Keratinocyte (primary cell): ENCODE results near the gene ATP2B1.

Experiments used
- CTCF ChIP-seq, 3 experiments: IDR thresholded peaks in 1 of 3; conservative IDR thresholded peaks in 1 of 3; optimal IDR thresholded peaks in 1 of 3; 2 replicates in 2 of 3; 3 replicates in 1 of 3; pipeline versions ENCODE3 to v1.5.1; 2011; ENCODE audit warnings: low read length in 3 of 3, mild to moderate bottlenecking in 3 of 3, moderate library complexity in 2 of 3, control low read depth in 1 of 3, inconsistent platforms in 1 of 3; ENCODE audit not compliant: insufficient read depth in 2 of 3; ENCODE audit errors: extremely low read depth in 1 of 3
- EZH2 ChIP-seq: IDR thresholded peaks from one replicate; pipeline ENCODE4 v1.6.1; 2012; ENCODE audit warnings: inconsistent platforms, mild to moderate bottlenecking, low read length, moderate library complexity

GRCh38 chr12:89712706-89713105, 4.1 kb upstream of the ATP2B1 start:
- TF ChIP-seq CTCF (optimal IDR thresholded peaks at IDR 0.05 in 1 of 3, IDR thresholded peaks at IDR 0.05 in 1 of 3, conservative IDR thresholded peaks at IDR 0.05 in 1 of 3; ENCODE audit: extremely low read depth in 1 of 3, insufficient read depth in 2 of 3, low read length in 3 of 3) (no peak), EZH2 (no peak)
